ENCODE results near the gene TSC22D1.

Gene TSC22D1

DNA sequence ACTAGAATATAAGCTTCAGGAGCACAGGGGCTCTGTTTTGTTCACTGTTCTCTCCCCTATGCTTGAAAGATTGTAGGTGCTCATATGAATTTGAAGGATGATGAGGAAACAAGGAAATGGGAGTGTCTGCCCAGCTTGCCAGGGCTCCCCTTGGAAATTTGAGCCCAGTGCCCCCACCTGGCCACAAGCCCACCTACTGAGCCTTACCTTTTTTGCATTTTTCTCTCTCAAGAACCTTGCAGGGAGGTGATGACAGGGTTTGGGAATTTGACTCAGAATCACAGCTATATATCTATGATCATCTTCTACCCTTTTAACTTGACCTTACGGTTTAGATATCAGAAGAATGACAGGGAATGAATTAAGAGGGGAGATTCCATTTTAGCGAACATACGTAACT is 168.8 kb downstream of the TSC22D1 start:
- H3K4me1 Mint-ChIP-seq, result no peaks in the 10 kb centered on the region
- H3K9me3 Mint-ChIP-seq, result no peaks in the 10 kb centered on the region
- no peaks in the 10 kb centered on the region for H3K36me3 Mint-ChIP-seq
- ATAC-seq, result no peak
- no peak overlapping the region for H3K27ac Mint-ChIP-seq
- H3K27me3 Mint-ChIP-seq, result peaks cover 43% of the 10 kb centered on the region
- H3K4me3 Mint-ChIP-seq, result no peak overlapping the region

DNA sequence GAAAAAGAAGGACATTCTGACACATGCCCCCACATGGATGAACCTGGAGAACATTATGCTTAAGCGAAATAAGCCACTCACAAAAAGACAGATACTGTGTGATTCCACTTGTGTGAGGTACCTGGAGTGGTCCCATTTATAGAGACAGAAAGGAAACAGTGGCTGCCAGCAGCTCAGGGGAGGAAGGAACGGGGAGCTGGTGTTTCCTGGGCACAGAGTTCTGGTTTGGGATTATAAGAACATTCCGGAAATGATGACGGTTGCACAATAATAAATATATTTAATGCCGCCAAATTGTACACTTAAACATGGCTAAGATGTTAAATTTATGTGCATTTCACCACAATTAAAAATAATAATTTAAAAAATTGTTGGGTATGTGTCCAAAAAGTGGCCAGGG is 169.5 kb downstream of the TSC22D1 start:
- ATAC-seq, result no peak

DNA sequence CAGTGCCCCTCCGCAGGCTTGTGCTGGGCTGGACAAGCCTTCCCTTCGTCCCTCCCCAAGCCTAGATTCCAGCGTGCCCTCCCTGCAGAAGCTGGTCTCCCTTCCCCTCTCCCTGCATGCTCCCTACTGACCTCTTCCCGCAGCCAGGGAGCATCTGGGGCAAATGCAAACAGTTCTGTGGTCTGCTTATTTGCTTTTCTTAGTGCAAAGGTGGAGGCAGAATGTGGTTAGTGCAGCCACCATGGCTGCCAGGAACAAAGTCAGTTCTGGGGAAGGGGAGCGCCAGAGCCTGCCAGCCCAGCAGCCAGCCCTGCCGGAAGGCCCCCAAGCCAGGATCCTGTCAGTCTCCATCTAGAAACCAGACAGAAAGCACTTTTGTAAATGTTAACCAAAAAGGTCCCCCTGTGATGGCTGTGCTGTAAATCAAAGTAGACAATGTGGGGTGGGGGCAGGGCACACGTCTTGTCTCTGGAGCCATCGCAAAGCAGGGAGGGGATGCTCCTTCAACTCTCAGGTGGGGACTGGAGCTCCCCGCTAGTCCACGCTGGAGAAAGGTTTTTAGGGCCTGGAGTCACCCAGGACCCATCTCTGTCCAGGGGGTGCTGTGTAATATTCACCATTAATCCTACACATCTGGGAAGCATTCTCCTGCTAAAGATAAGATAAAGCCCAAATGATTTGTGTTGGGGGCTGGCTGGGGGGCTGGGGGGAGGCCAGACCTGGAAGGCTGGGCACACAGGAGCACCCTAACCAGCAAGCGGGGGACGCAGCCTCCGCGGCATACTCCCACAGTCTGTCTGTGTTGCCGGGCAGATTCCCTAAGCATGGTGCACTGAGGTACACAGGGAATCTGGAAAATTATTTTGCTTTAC is 171.6 kb downstream of the TSC22D1 start:
- peaks cover 34% of the 10 kb centered on the region for H3K27me3 Mint-ChIP-seq
- no peak overlapping the region for H3K4me3 Mint-ChIP-seq
- no peaks in the 10 kb centered on the region for H3K9me3 Mint-ChIP-seq
- H3K36me3 Mint-ChIP-seq, result no peaks in the 10 kb centered on the region
- no peaks in the 10 kb centered on the region for H3K4me1 Mint-ChIP-seq
- H3K27ac Mint-ChIP-seq, result no peak overlapping the region
- ATAC-seq, result no peak

More for the DNA sequence above, 169.5 kb downstream of the TSC22D1 start:
- Mint-ChIP-seq H3K27ac (no peak overlapping the region), H3K4me1 (no peaks in the 10 kb centered on the region), H3K27me3 (peaks cover 43% of the 10 kb centered on the region), H3K36me3 (no peaks in the 10 kb centered on the region), H3K9me3 (no peaks in the 10 kb centered on the region), H3K4me3 (no peak overlapping the region)

DNA sequence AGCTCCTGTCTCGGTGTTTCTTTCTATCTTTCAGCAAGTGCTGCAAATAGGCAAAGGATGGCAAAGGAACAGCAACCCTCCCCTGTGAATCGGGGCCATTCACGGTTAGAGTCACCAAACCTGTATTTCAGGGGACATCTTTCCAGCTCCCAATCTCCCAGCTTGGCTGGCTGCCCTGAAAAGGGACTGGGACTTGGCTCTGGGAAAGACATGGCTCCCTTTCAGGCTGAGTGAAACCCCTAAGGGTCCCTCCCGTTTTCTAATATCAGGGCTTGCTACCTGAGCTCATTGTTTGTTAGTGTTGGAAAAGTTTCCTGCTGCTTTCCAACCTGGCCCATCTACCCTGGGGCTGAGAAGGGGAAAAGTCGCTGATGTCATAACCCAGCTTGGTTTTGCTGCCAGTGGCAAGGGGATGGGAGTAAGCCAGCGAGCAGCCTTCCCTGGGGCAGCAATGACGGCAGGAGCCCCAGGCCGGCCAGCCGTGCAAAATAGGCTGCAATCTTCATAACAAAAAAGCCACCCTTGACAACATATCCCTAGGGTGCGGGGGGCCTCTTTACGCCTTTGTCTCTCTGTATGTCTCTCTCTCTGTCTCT is 172.6 kb downstream of the TSC22D1 start:
- peaks cover 34% of the 10 kb centered on the region for H3K27me3 Mint-ChIP-seq
- H3K27ac Mint-ChIP-seq, result no peak overlapping the region
- no peaks in the 10 kb centered on the region for H3K36me3 Mint-ChIP-seq
- H3K4me1 Mint-ChIP-seq, result no peaks in the 10 kb centered on the region
- ATAC-seq, result no peak
- H3K9me3 Mint-ChIP-seq, result no peaks in the 10 kb centered on the region
- H3K4me3 Mint-ChIP-seq, result no peak overlapping the region

DNA sequence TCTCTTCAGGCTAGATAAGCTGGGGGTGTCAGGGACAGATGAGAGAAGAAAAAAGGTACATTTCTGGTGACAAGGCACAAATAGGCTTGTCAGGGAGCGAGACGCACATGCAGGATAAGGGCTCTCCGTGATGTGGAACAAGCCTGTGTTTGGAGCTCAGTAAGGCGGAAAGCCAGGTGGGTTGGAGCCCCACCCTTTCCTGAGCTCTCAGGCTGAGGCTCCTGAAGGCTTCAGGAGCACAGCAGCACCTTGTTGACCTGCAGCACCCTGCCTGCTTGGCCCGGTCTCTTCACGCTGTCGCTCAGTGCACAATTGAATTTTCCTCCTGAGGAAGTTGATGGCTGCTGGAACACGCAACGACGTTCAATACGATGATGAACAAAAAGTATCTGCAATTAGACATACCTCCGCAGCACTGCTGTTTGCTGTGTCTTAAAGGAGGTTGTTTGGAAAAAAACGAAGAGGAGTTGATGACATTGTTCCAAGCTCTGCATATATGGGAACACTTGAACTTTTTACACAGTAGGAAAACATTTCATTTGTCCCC is 173.2 kb downstream of the TSC22D1 start:
- no peak for ATAC-seq
- Mint-ChIP-seq H3K27ac (no peak overlapping the region), H3K9me3 (no peaks in the 10 kb centered on the region), H3K27me3 (peaks cover 37% of the 10 kb centered on the region), H3K4me3 (no peak overlapping the region), H3K4me1 (no peaks in the 10 kb centered on the region), H3K36me3 (no peaks in the 10 kb centered on the region)

DNA sequence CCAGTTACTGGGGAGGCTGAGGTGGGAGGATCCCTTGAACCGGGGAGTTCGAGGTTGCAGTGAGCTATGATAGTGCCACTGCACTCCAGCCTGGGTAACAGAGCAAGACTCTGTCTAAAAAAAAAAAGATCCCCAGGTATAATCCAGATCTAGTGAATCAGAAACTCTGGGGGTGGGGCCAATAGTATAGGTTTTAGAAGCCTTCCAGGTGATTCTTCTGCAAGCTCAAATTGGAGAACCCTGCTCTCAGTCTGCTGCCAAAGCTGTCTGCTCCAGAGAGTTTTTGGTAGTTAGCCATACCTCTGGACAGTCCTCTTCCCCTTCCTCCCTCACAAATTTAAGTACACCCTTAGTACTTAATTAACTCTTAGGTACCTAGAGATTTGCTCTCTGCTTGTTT is 174.6 kb downstream of the TSC22D1 start:
- Mint-ChIP-seq H3K36me3 (no peaks in the 10 kb centered on the region), H3K27ac (no peak overlapping the region), H3K4me3 (no peak overlapping the region), H3K4me1 (no peaks in the 10 kb centered on the region), H3K27me3 (peaks cover 42% of the 10 kb centered on the region), H3K9me3 (no peaks in the 10 kb centered on the region)
- ATAC-seq, result no peak

DNA sequence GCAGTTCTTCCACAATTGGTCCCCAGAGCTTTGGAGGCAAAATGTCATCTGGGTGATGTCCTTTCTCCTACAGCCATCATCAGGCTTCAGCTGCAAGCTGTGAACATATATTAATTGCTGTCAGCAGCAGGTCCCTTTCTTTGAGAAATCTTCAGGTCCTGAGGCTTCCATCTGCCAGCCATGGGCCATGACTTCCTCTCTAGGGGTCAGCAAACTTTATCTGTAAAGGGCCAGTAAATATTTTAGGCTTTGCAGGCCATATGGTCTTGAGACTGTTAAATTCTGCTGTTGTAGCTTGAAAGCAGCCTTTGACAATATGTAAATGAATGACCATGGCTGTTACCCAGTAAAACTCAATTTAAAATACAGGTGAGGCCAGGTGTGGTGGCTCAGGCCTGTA is 175.4 kb downstream of the TSC22D1 start:
- no peak overlapping the region for H3K27ac Mint-ChIP-seq
- ATAC-seq, result no peak

DNA sequence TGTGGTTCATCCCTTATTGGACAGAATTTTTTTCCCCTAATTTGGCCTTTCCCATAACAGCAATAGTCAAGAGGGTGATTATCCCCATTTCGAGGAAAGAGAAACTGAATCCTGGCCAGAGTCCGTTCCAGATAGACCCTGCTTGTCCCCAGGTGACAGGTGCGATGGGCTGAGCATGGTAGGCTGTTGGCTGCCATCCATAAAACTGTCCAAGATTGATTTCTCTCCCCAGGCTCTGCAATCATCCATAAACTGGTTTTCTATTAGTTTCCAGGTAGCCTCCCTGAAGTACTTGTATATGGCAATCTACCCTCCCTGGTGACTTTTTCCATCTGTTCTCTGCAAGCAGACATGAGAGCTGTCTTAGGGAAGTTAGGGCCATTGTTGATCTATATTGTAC is 177.1 kb downstream of the TSC22D1 start:
- no peak overlapping the region for H3K27ac Mint-ChIP-seq

More for the DNA sequence above, 175.4 kb downstream of the TSC22D1 start:
- peaks cover 34% of the 10 kb centered on the region for H3K27me3 Mint-ChIP-seq
- no peak overlapping the region for H3K4me3 Mint-ChIP-seq
- H3K4me1 Mint-ChIP-seq, result no peaks in the 10 kb centered on the region
- H3K36me3 Mint-ChIP-seq, result no peaks in the 10 kb centered on the region
- H3K9me3 Mint-ChIP-seq, result no peaks in the 10 kb centered on the region

DNA sequence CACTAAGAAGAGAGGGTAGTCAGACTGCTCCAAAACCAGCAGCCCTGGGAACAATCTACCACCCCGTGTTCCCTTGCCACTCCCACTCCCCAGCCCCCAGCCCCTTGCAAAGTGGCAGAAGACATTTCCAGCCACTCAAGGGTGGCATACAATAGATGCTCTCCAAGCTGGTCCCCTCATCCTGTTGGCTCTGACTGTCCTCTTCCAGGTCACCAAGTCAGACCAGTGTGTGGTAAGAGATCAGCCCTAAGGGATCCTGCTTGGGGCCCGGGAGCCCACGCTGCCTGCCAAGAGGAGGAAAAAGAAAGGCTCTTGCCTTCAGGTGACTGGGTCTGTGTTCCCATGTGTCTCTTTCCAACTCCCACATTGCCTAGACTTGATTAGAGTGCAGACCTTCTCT is 177.5 kb downstream of the TSC22D1 start:
- no peak for ATAC-seq
- Mint-ChIP-seq H3K27me3 (peaks cover 13% of the 10 kb centered on the region), H3K4me3 (no peak overlapping the region), H3K36me3 (no peaks in the 10 kb centered on the region), H3K9me3 (no peaks in the 10 kb centered on the region), H3K27ac (no peak overlapping the region), H3K4me1 (no peaks in the 10 kb centered on the region)

More for the DNA sequence above, 177.1 kb downstream of the TSC22D1 start:
- Mint-ChIP-seq H3K27me3 (peaks cover 17% of the 10 kb centered on the region), H3K36me3 (no peaks in the 10 kb centered on the region), H3K4me1 (no peaks in the 10 kb centered on the region), H3K9me3 (no peaks in the 10 kb centered on the region), H3K4me3 (no peak overlapping the region)
- ATAC-seq, result no peak

DNA sequence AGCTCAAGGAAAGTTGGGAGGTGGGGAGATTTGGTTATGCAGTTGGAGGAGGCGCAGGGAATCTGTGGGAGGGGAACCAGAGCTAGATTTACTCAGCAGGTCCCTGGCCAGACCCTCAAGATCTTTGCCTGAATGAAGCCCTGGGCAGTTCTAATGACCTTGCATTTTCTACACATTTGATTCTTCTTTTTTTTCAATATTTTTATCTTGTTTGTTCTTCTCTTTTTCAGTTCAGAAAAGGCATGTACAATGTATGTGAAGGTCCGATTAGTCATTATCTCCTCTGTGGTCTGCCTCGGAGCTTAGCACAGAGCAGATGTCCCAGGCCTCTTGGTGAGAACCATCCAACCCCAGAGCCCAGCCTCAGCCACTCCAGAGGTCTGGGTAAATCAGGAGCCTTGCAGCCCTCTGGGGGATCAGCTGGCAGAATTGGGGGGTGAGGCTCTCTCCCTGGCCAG is 178.3 kb downstream of the TSC22D1 start:
- Mint-ChIP-seq H3K27ac (no peak overlapping the region), H3K9me3 (no peaks in the 10 kb centered on the region), H3K36me3 (no peaks in the 10 kb centered on the region), H3K4me1 (no peaks in the 10 kb centered on the region), H3K4me3 (no peak overlapping the region), H3K27me3 (peaks cover 11% of the 10 kb centered on the region)
- no peak for ATAC-seq

DNA sequence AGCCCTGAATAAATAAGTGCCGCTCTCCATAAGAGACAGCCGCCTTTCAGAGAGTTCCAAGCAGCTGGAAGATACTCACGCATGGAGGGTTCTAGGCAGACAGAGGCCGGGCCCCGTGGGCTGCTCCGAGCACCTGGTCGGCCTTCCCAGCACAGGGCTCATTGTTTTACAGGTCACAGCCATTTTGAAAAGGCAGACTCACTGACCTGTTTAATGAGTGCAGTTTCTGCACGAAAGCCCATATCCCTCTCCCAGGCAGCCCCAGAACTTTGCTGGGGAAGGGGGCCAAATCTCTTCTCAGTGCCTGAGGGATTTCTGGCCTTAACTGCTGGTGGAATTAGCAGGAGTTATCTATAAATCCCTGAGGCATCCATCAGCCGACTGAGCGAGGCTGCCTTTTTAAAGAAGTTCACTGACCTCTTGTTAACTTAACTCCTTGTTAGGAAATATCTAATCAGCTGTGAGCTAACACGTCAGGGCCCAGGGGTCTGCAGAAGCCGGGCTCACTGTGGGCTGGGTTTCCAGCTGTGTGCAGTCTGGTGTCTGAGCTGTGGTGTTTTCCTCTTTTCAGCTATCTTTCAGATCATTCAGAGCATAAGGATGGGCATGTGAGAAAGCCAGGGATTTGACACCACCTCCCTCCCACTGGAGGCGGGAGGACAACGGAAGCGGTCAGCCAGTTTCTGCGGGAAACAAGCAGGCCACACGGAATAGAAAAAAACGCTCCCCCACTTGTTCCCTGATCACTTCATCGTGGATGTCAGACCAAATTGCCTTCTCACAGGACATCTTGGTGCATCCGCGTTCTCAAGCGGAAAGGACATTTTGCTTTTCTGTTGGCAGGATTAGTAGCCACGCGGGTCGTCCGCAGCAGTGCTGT is 179.2 kb downstream of the TSC22D1 start:
- Mint-ChIP-seq H3K27ac (no peak overlapping the region), H3K4me3 (no peak overlapping the region), H3K4me1 (no peaks in the 10 kb centered on the region), H3K27me3 (peaks cover 18% of the 10 kb centered on the region), H3K9me3 (no peaks in the 10 kb centered on the region), H3K36me3 (no peaks in the 10 kb centered on the region)
- no peak for ATAC-seq

DNA sequence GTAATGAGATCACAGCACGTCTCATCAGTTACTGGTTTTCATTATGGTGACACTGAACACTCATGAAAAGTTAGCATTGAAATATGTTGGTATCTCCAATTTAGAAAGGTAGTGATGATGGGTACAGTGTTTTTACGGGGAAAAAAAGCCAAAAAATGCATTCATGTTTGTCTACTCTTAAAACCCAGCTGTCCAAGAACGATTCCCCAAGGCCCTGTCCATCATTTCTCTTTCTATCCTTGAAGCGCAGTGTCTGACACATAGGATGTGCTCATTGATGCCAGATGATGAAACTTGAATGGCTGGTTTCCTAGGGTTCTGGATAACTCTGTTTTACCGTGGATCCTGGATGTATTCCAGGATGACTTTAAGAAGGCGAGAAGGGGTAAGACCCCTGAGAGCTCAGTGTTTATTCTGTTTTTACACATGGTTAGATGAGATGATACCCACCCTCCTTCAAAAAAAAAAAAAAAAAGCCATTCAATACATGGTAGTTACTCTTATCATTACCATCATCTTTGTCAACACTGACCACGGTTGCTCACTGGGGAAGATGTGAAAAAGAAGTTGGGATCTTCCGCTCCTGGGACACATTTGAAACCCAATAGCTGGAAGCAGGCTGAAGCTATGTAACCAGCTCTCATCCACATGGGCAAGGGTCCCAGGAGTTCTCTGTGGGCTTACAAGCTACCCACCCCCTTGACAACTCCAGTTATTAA is 180.0 kb downstream of the TSC22D1 start:
- ATAC-seq, result no peak
- Mint-ChIP-seq H3K27me3 (peaks cover 23% of the 10 kb centered on the region), H3K36me3 (no peaks in the 10 kb centered on the region), H3K27ac (no peak overlapping the region), H3K4me1 (no peaks in the 10 kb centered on the region), H3K9me3 (no peaks in the 10 kb centered on the region), H3K4me3 (no peak overlapping the region)

DNA sequence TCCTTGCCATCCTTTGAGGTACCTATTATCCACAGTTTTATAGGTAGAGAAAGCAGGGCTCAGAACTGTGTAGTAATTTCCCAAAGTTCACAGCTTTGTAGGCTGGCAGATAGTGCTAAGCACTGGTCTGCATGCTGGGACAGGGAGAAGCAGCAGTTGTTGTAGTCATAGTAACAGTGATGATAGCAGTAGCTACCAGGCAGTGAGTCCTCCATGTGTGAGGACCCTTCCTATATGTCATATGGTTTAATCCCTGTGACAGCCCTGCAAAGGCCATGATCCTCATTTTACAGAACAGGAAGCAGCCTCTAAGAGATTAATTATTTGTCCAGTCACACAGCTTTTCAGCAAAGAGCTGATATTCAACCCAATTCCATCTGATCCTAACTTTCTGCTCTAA is 181.5 kb downstream of the TSC22D1 start:
- Mint-ChIP-seq H3K27ac (no peak overlapping the region), H3K4me3 (no peak overlapping the region), H3K9me3 (no peaks in the 10 kb centered on the region), H3K27me3 (peaks cover 23% of the 10 kb centered on the region), H3K4me1 (no peaks in the 10 kb centered on the region), H3K36me3 (no peaks in the 10 kb centered on the region)
- no peak for ATAC-seq

DNA sequence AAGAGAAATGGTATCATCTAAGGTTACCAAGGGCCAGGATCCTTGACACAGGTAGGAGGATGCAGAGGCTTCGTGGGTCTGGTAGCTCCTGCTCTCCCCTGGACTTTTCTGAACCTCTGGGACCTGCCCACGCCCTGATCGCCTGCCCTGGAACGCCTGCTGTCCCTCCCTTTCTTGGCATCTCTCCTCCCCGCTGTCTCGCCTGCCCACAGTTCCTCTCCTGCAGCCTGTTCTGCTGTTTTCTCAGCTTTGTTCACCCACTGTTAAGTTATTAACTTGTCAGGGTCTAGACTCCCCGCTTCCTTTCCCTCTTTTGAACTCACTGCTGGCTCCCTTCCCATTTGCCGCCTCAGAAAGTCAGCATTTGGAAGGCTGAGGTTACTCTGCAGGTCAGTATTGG is 182.7 kb downstream of the TSC22D1 start:
- Mint-ChIP-seq H3K27ac (no peak overlapping the region), H3K4me1 (no peaks in the 10 kb centered on the region), H3K36me3 (no peaks in the 10 kb centered on the region), H3K27me3 (peaks cover 23% of the 10 kb centered on the region), H3K9me3 (no peaks in the 10 kb centered on the region), H3K4me3 (no peak overlapping the region)
- ATAC-seq, result no peak

Data from stimulated activated memory B cell treated with anti-CD40 and anti-IgM and Interleukin-4, amounts not matched to agents 10 μg/mL and 1 μg/mL and 100 μg/mL, for 72 hours (primary cell).